IMR-90 (cell line): ENCODE results near the gene CCNA2. TPM values are rescaled to one million over a fixed set of nuclear protein-coding genes. Genes with fewer than 3 reads are reported as not detected.

Experiments used
- ATAC-seq: fragments of 200-7000 bp; cut with Tn5 transposase; 2 replicates; pipeline ENCODE4 v1.9.1; 2020; ENCODE audit warnings: low read depth, mild to moderate bottlenecking, moderate library complexity
- BruUV-seq: library from RNA; stranded (reverse); fragments of 400-500 nt; replicated peaks from 2 replicates; lab custom pipeline; 2021; lab: Mats Ljungman, UMichigan
- CTCF ChIA-PET: fragments of 300-600 bp; formaldehyde crosslinking; extraction: SDS; loops from one replicate; lab custom pipeline; 2021; ENCODE audit warnings: antibody characterized with exemption; lab: Yijun Ruan, JAX
- POLR2A ChIA-PET: fragments of 300-600 bp; sonication (Branson Sonifier 250); formaldehyde crosslinking; loops from one replicate; lab custom pipeline; 2022; ENCODE audit warnings: antibody characterized with exemption; ENCODE audit not compliant: unreplicated experiment; lab: Charles Lee
- DNase-seq: peaks from one replicate; pipeline ENCODE4 v3.0.0; 2013
- H2AFZ ChIP-seq: replicated peaks from 2 replicates; pipeline ENCODE3; 2013; ENCODE audit warnings: low read length, mild to moderate bottlenecking; ENCODE audit not compliant: poor library complexity
- H2AK5ac ChIP-seq: 2 replicates; pipeline ENCODE4 v1.6.1; 2013; ENCODE audit warnings: low read depth, low read length, inconsistent platforms
- H2AK9ac ChIP-seq: replicated peaks from 2 replicates; pipeline ENCODE3; 2013; ENCODE audit warnings: mild to moderate bottlenecking, low read depth, low read length, moderate library complexity; ENCODE audit not compliant: poor library complexity
- H2BK120ac ChIP-seq: 2 replicates; pipeline ENCODE4 v1.6.1; 2013; ENCODE audit warnings: low read depth, low read length, inconsistent platforms
- H2BK15ac ChIP-seq: 3 replicates; pipeline ENCODE4 v1.6.1; 2013; ENCODE audit warnings: low read depth, low read length, inconsistent platforms
- H2BK20ac ChIP-seq: 2 replicates; pipeline ENCODE4 v1.6.1; 2013; ENCODE audit warnings: low read depth, mild to moderate bottlenecking, inconsistent platforms, low read length, moderate library complexity
- H2BK5ac ChIP-seq: 2 replicates; pipeline ENCODE4 v1.6.1; 2013; ENCODE audit warnings: mild to moderate bottlenecking, low read depth, low read length, inconsistent platforms; ENCODE audit not compliant: poor library complexity, severe bottlenecking
- H3K14ac ChIP-seq: replicated peaks from 2 replicates; pipeline ENCODE4 v1.6.1; 2013; ENCODE audit warnings: low read depth, low read length, inconsistent platforms
- H3K18ac ChIP-seq: 2 replicates; pipeline ENCODE4 v1.6.1; 2013; ENCODE audit warnings: low read depth, low read length, control low read depth
- H3K23ac ChIP-seq: 2 replicates; pipeline ENCODE4 v1.6.1; 2013; ENCODE audit warnings: low read depth, low read length, inconsistent platforms
- H3K27ac ChIP-seq: 2 replicates; pipeline ENCODE4 v1.5.1; 2013; ENCODE audit warnings: mild to moderate bottlenecking, control low read depth, low read length; ENCODE audit not compliant: insufficient read depth
- H3K27me3 ChIP-seq: 2 replicates; pipeline ENCODE4 v1.6.1; 2013; ENCODE audit warnings: low read length; ENCODE audit not compliant: control insufficient read depth, insufficient read depth
- H3K36me3 ChIP-seq: 2 replicates; pipeline ENCODE4 v1.6.1; 2013; ENCODE audit warnings: low read length, mixed read lengths; ENCODE audit not compliant: control insufficient read depth, insufficient read depth
- H3K4ac ChIP-seq: 2 replicates; pipeline ENCODE4 v1.6.1; 2013; ENCODE audit warnings: low read depth, low read length, inconsistent platforms
- H3K4me1 ChIP-seq: 2 replicates; pipeline ENCODE4 v1.6.1; 2013; ENCODE audit warnings: low read length, mixed read lengths; ENCODE audit not compliant: control insufficient read depth, insufficient read depth
- H3K4me2 ChIP-seq: 2 replicates; pipeline ENCODE4 v1.6.1; 2013; ENCODE audit warnings: low read depth, mild to moderate bottlenecking, control low read depth, low read length, moderate library complexity
- H3K4me3 ChIP-seq: 2 replicates; pipeline ENCODE4 v1.5.1; 2013; ENCODE audit warnings: low read depth, mild to moderate bottlenecking, control low read depth, low read length, moderate library complexity; ENCODE audit not compliant: insufficient read depth
- H3K56ac ChIP-seq: 2 replicates; pipeline ENCODE4 v1.6.1; 2013; ENCODE audit warnings: low read length, inconsistent platforms; ENCODE audit not compliant: insufficient read depth; ENCODE audit errors: extremely low read depth
- H3K79me1 ChIP-seq, 2 experiments: 2 replicates each; pipeline ENCODE4 v1.6.1; 2013; ENCODE audit warnings: low read length in 2 of 2, inconsistent platforms in 1 of 2, low read depth in 1 of 2
- H3K9ac ChIP-seq: 2 replicates; pipeline ENCODE4 v1.6.1; 2013; ENCODE audit warnings: low read depth, low read length, control low read depth
- H3K9me1 ChIP-seq: 2 replicates; pipeline ENCODE4 v1.6.1; 2013; ENCODE audit warnings: low read length, inconsistent platforms; ENCODE audit not compliant: insufficient read depth
- H3K9me3 ChIP-seq: 2 replicates; pipeline ENCODE4 v1.6.1; 2013; ENCODE audit warnings: low read length; ENCODE audit not compliant: control insufficient read depth, insufficient read depth
- H4K20me1 ChIP-seq: 2 replicates; pipeline ENCODE4 v1.6.1; 2013; ENCODE audit warnings: low read length, inconsistent platforms; ENCODE audit not compliant: insufficient read depth
- H4K5ac ChIP-seq: 2 replicates; pipeline ENCODE4 v1.6.1; 2013; ENCODE audit warnings: mild to moderate bottlenecking, low read depth, low read length, control low read depth
- H4K8ac ChIP-seq, 2 experiments: 2 replicates each; pipeline ENCODE4 v1.6.1; 2013; ENCODE audit warnings: low read depth in 2 of 2, low read length in 2 of 2, control low read depth in 1 of 2, inconsistent platforms in 1 of 2
- H4K91ac ChIP-seq: 2 replicates; pipeline ENCODE4 v1.6.1; 2013; ENCODE audit warnings: low read depth, low read length, inconsistent platforms; ENCODE audit not compliant: insufficient read depth
- BHLHE40 ChIP-seq: fragments of 150-350 bp; IDR thresholded peaks from 2 replicates; pipeline ENCODE4 v1.6.1; 2016; ENCODE audit warnings: mild to moderate bottlenecking, low read depth, low read length
- CEBPB ChIP-seq: IDR thresholded peaks from 2 replicates; pipeline ENCODE4 v1.6.1; 2012; ENCODE audit warnings: low read depth, low read length, improper control_type of control experiment
- FOS ChIP-seq: fragments of 150-350 bp; IDR thresholded peaks from 2 replicates; pipeline ENCODE4 v1.6.1; 2016; ENCODE audit warnings: low read depth, low read length
- MXI1 ChIP-seq: IDR thresholded peaks from 2 replicates; pipeline ENCODE4 v1.6.1; 2012; ENCODE audit warnings: low read depth, mild to moderate bottlenecking, low read length, moderate library complexity, borderline replicate concordance
- POLR2A ChIP-seq: IDR thresholded peaks from 2 replicates; pipeline ENCODE4 v1.6.1; 2012; ENCODE audit warnings: mild to moderate bottlenecking, low read depth, low read length
- RCOR1 ChIP-seq: IDR thresholded peaks from 2 replicates; pipeline ENCODE4 v1.6.1; 2012; ENCODE audit warnings: mild to moderate bottlenecking, low read length, improper control_type of control experiment; ENCODE audit not compliant: insufficient replicate concordance
- WGBS, 2 experiments: methylation state at CpG; one replicate each; pipeline versions ENCODE4 v1.1.5 to v1.1.7; 2013; ENCODE audit warnings: missing lambda C conversion rate in 2 of 2; ENCODE audit not compliant: insufficient read length in 1 of 2; ENCODE audit errors: extremely low coverage in 2 of 2; 5-methylcytosine and 5-hydroxymethylcytosine counted together
- dilution Hi-C: fragments of 300-500 bp; cut with HindIII; formaldehyde crosslinking; loops from one replicate; pipeline ENCODE4 v1.14.3; 2018; ENCODE audit warnings: low sequenced_read_pairs; ENCODE audit not compliant: unreplicated experiment
- in situ Hi-C: fragments of 300-500 bp; cut with MboI; formaldehyde crosslinking; loops from 3 replicates; pipeline ENCODE4 v1.14.3; 2019; ENCODE audit warnings: low sequenced_read_pairs, inconsistent platforms, mixed read lengths
- intact Hi-C: fragments of 100-400 bp; cut with micrococcal nuclease; formaldehyde crosslinking; loops from 2 replicates; pipeline ENCODE4 v1.10.0; 2022
- polyA plus RNA-seq, 3 experiments: library from polyadenylated mRNA; depleted of rRNA; stranded (reverse); fragments of >200 nt; gene quantifications; 2 replicates each; pipeline ENCODE4 v1.2.3, GENCODE V29; 2012; ENCODE audit warnings: low replicate concordance in 1 of 3
- total RNA-seq: library from RNA; depleted of rRNA; stranded (reverse); fragments of >200 nt; gene quantifications from 2 replicates; pipeline ENCODE4 v1.2.3, GENCODE V29; 2012
- TF ChIP-seq, protein P1 (sequence below): fragments of 150-350 bp; IDR thresholded peaks from 2 replicates; pipeline ENCODE4 v1.6.1; 2017; ENCODE audit warnings: mild to moderate bottlenecking, antibody characterized with exemption, low read length, low read depth
- TF ChIP-seq, protein P2 (sequence below): fragments of 150-350 bp; IDR thresholded peaks from 2 replicates; pipeline ENCODE4 v1.6.1; 2016; ENCODE audit warnings: low read depth, mild to moderate bottlenecking, low read length, moderate library complexity, borderline replicate concordance

Gene CCNA2
- total and polyA plus RNA-seq, 2 of the 4 experiments (the other 2 are of a cell fraction) = 22.8 to 54.3 TPM

- ChIA-PET POLR2A (no interaction called here), CTCF (no interaction called here)
- dilution Hi-C loops = loop anchor here (10.0 kb wide), 1 partner anchor 150 kb away; no protein-coding TSS in a partner anchor
- no peak overlapping the region for H3K4me2 ChIP-seq
- 0 out of 2 replicates have a peak, but pooled peaks cover 2% of the 10 kb centered on the region for H3K9me1 ChIP-seq
- no CpG with 5 or more reads among the region's 2 CpGs for WGBS, 2 experiments
- no peak overlapping the region for H2BK20ac ChIP-seq
- H4K5ac ChIP-seq = no peak overlapping the region
- no peak overlapping the region for H3K56ac ChIP-seq
- no peak overlapping the region for H2AK9ac ChIP-seq
- H3K9ac ChIP-seq = no peak overlapping the region
- no peak overlapping the region for H2BK120ac ChIP-seq
- in situ Hi-C loops = no loop called here
- no peak overlapping the region; the same call in 1 of the 2 replicates for H3K18ac ChIP-seq
- BruUV-seq = no TSS peak
- no peak overlapping the region for H4K91ac ChIP-seq
- no peak overlapping the region for H2AK5ac ChIP-seq
- no peaks in the 10 kb centered on the region; the same call in 1 of the 2 replicates for H3K4me1 ChIP-seq
- peak; percentile 60 for DNase-seq
- H3K36me3 ChIP-seq = peaks cover 15% of the 10 kb centered on the region
- no peak overlapping the region for H2BK15ac ChIP-seq
- no peak overlapping the region for H3K14ac ChIP-seq
- H4K20me1 ChIP-seq = no peaks in the 10 kb centered on the region
- peaks cover 15 to 21% of the 10 kb centered on the region in 2 experiments for H3K79me1 ChIP-seq
- no peak overlapping the region for H4K8ac ChIP-seq
- ATAC-seq = peak; percentile 48
- no peak overlapping the region for H2AFZ ChIP-seq
- no peaks in the 10 kb centered on the region for H3K9me3 ChIP-seq
- intact Hi-C loops = loop anchor here (5.0 kb wide), 1 partner anchor 47 kb away; the partner anchor contains the start of gene SMIM43
- H2BK5ac ChIP-seq = peak overlapping the region; percentile 68
- H3K27ac ChIP-seq = no peak overlapping the region
- no peaks in the 10 kb centered on the region for H3K27me3 ChIP-seq
- H3K23ac ChIP-seq = no peak overlapping the region
- H3K4ac ChIP-seq = no peak overlapping the region
- TF ChIP-seq CEBPB (no peak), FOS (no peak), MXI1 (no peak), POLR2A (no peak), RCOR1 (no peak), BHLHE40 (no peak)
- TF ChIP-seq, protein P1, sequence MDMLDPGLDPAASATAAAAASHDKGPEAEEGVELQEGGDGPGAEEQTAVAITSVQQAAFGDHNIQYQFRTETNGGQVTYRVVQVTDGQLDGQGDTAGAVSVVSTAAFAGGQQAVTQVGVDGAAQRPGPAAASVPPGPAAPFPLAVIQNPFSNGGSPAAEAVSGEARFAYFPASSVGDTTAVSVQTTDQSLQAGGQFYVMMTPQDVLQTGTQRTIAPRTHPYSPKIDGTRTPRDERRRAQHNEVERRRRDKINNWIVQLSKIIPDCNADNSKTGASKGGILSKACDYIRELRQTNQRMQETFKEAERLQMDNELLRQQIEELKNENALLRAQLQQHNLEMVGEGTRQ = no peak
- TF ChIP-seq, protein P2, sequence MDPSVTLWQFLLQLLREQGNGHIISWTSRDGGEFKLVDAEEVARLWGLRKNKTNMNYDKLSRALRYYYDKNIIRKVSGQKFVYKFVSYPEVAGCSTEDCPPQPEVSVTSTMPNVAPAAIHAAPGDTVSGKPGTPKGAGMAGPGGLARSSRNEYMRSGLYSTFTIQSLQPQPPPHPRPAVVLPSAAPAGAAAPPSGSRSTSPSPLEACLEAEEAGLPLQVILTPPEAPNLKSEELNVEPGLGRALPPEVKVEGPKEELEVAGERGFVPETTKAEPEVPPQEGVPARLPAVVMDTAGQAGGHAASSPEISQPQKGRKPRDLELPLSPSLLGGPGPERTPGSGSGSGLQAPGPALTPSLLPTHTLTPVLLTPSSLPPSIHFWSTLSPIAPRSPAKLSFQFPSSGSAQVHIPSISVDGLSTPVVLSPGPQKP = no peak
- no peak overlapping the region for H3K4me3 ChIP-seq
Observed at GRCh38 chr4:121814756-121815155, 8.9 kb downstream of the CCNA2 start.
